HCT116 (cell line): ENCODE measurements around the gene HELZ2. TPM values are rescaled to one million over a fixed set of nuclear protein-coding genes. Genes with fewer than 3 reads are reported as not detected.

Experiments
- ATAC-seq: fragments of 200-7000 bp; cut with Tn5 transposase; 2 replicates; pipeline ENCODE4 v1.9.1; 2020; ENCODE audit warnings: mild to moderate bottlenecking, moderate library complexity
- BruUV-seq: library from RNA; stranded (reverse); fragments of 400-500 nt; replicated peaks from 2 replicates; lab custom pipeline; 2021; lab: Mats Ljungman, UMichigan
- CTCF ChIA-PET: fragments of 300-600 bp; sonication (Branson Sonifier 250); formaldehyde crosslinking; loops from one replicate; lab custom pipeline; 2021; ENCODE audit warnings: antibody characterized with exemption; lab: Charles Lee
- POLR2A ChIA-PET: fragments of 300-600, 350-600 bp; sonication (Branson Sonifier 250); formaldehyde crosslinking; loops from one replicate; lab custom pipeline; 2021; ENCODE audit warnings: antibody characterized with exemption; lab: Charles Lee
- RAD21 ChIA-PET, 2 experiments: fragments of 300-600 bp; sonication (Branson Sonifier 250); formaldehyde crosslinking; loops; one replicate each; lab custom pipeline; 2023; ENCODE audit warnings: low total read pairs in 2 of 2; ENCODE audit not compliant: uncharacterized antibody in 2 of 2, unreplicated experiment in 2 of 2, low non-redundant PET in 1 of 2; lab: Charles Lee
- DNase-seq: peaks from one replicate; pipeline ENCODE4 v3.0.0-alpha.2; 2010; ENCODE audit warnings: low read depth, low spot score
- H2AFZ ChIP-seq: fragments of 200-600 bp; shearing (Covaris generic), sonication (generic); 2 replicates; pipeline ENCODE4 v1.6.1; 2017; ENCODE audit warnings: low read depth, mixed run types, mixed read lengths, antibody characterized with exemption, low read length; ENCODE audit not compliant: poor library complexity, severe bottlenecking
- H3K27ac ChIP-seq: 2 replicates; pipeline ENCODE4 v1.5.1; 2012; ENCODE audit warnings: low read depth, low read length
- H3K27me3 ChIP-seq: fragments of 200-600 bp; sonication (generic); 2 replicates; pipeline ENCODE4 v1.6.1; 2016; ENCODE audit warnings: mixed run types, low read length, mixed read lengths; ENCODE audit not compliant: insufficient read depth
- H3K36me3 ChIP-seq, 2 experiments: fragments of 200-500 bp in 1 of 2; fragments of 200-600 bp in 1 of 2; sonication (Bioruptor generic) in 1 of 2; sonication (generic) in 1 of 2; 2 replicates each; pipeline versions ENCODE4 v1.5.1 to v1.6.1; 2014 to 2016; ENCODE audit warnings: low read length in 2 of 2, inconsistent platforms in 1 of 2, mixed read lengths in 1 of 2, mixed run types in 1 of 2; ENCODE audit not compliant: insufficient read depth in 2 of 2, control insufficient read depth in 1 of 2
- H3K4me1 ChIP-seq, 2 experiments: fragments of 200-600 bp in 1 of 2; sonication (generic) in 1 of 2; 2 replicates each; pipeline versions ENCODE4 v1.5.1 to v1.6.1; 2012 to 2017; ENCODE audit warnings: low read length in 2 of 2, inconsistent platforms in 1 of 2, mild to moderate bottlenecking in 1 of 2, mixed read lengths in 1 of 2, mixed run types in 1 of 2, moderate library complexity in 1 of 2; ENCODE audit not compliant: insufficient read depth in 2 of 2, control insufficient read depth in 1 of 2
- H3K4me2 ChIP-seq: fragments of 200-600 bp; sonication (generic); 2 replicates; pipeline ENCODE4 v1.6.1; 2017; ENCODE audit warnings: mixed run types, low read length, mixed read lengths
- H3K4me3 ChIP-seq, 2 experiments: fragments of 200-600 bp in 1 of 2; sonication (generic) in 1 of 2; replicated peaks in 1 of 2; 2 replicates each; pipeline ENCODE4 v1.5.1; 2011 to 2016; ENCODE audit warnings: low read length in 2 of 2, control low read depth in 1 of 2, low read depth in 1 of 2, mild to moderate bottlenecking in 1 of 2, mixed read lengths in 1 of 2, mixed run types in 1 of 2
- H3K79me2 ChIP-seq: fragments of 200-600 bp; sonication (generic); 2 replicates; pipeline ENCODE4 v1.6.1; 2017; ENCODE audit warnings: mild to moderate bottlenecking, mixed run types, low read length, moderate library complexity, mixed read lengths; ENCODE audit not compliant: insufficient read depth
- H3K9ac ChIP-seq: fragments of 200-600 bp; sonication (generic); 2 replicates; pipeline ENCODE4 v1.6.1; 2016; ENCODE audit warnings: low read length, mixed read lengths
- H3K9me2 ChIP-seq: fragments of 200-600 bp; sonication (generic), shearing (Covaris generic); 2 replicates; pipeline ENCODE4 v1.6.1; 2017; ENCODE audit warnings: mixed run types, mild to moderate bottlenecking, moderate library complexity; ENCODE audit not compliant: insufficient read depth
- H3K9me3 ChIP-seq, 2 experiments: fragments of 200-500 bp in 1 of 2; fragments of 200-600 bp in 1 of 2; sonication (Bioruptor generic) in 1 of 2; sonication (generic) in 1 of 2; 2 replicates each; pipeline ENCODE4 v1.6.1; 2014 to 2017; ENCODE audit warnings: low read length in 2 of 2, mixed read lengths in 2 of 2, inconsistent platforms in 1 of 2, low read depth in 1 of 2, mild to moderate bottlenecking in 1 of 2, mixed run types in 1 of 2, moderate library complexity in 1 of 2; ENCODE audit not compliant: control insufficient read depth in 1 of 2, insufficient read depth in 1 of 2
- H4K20me1 ChIP-seq: fragments of 200-600 bp; sonication (generic), shearing (Covaris generic); 2 replicates; pipeline ENCODE4 v1.6.1; 2017; ENCODE audit warnings: mixed run types, mild to moderate bottlenecking, moderate library complexity; ENCODE audit not compliant: insufficient read depth
- CEBPB ChIP-seq: IDR thresholded peaks from 2 replicates; pipeline ENCODE4 v1.6.1; 2012; ENCODE audit warnings: low read depth
- CTCF ChIP-seq, 3 experiments: fragments of 200-600 bp in 1 of 3; sonication (generic) in 1 of 3; IDR thresholded peaks in 2 of 3; conservative IDR thresholded peaks in 1 of 3; 2 replicates each; pipeline ENCODE4 v1.5.1; 2012 to 2017; ENCODE audit warnings: low read depth in 2 of 3, low read length in 2 of 3, antibody characterized with exemption in 1 of 3, borderline replicate concordance in 1 of 3, control low read depth in 1 of 3, mild to moderate bottlenecking in 1 of 3, mixed read lengths in 1 of 3, mixed run types in 1 of 3, moderate library complexity in 1 of 3; ENCODE audit not compliant: insufficient read depth in 1 of 3
- EGR1 ChIP-seq: IDR thresholded peaks from 2 replicates; pipeline ENCODE4 v1.6.1; 2012; ENCODE audit warnings: low read depth
- ELF1 ChIP-seq: IDR thresholded peaks from 2 replicates; pipeline ENCODE4 v1.6.1; 2012; ENCODE audit warnings: low read depth, borderline replicate concordance
- EZH2 ChIP-seq: fragments of 200-600 bp; sonication (generic); IDR thresholded peaks from 2 replicates; pipeline ENCODE4 v1.6.1; 2017; ENCODE audit warnings: antibody characterized with exemption, mixed run types
- FOSL1 ChIP-seq: IDR thresholded peaks from 2 replicates; pipeline ENCODE4 v1.6.1; 2012; ENCODE audit warnings: low read depth
- JUND ChIP-seq: IDR thresholded peaks from 2 replicates; pipeline ENCODE4 v1.6.1; 2012
- MAX ChIP-seq: IDR thresholded peaks from 2 replicates; pipeline ENCODE4 v1.6.1; 2012
- POLR2A ChIP-seq: IDR thresholded peaks from 2 replicates; pipeline ENCODE4 v1.7.0; 2011; ENCODE audit warnings: borderline replicate concordance; ENCODE audit not compliant: insufficient read depth, insufficient read length; ENCODE audit errors: extremely low read depth
- POLR2AphosphoS5 ChIP-seq: IDR thresholded peaks from 2 replicates; pipeline ENCODE4 v1.6.1; 2011; ENCODE audit warnings: mild to moderate bottlenecking, low read depth, low read length, moderate library complexity
- RAD21 ChIP-seq: IDR thresholded peaks from 2 replicates; pipeline ENCODE4 v1.6.1; 2012; ENCODE audit warnings: low read depth, mild to moderate bottlenecking
- SIN3A ChIP-seq: IDR thresholded peaks from 2 replicates; pipeline ENCODE4 v1.6.1; 2012; ENCODE audit warnings: low read depth
- SP1 ChIP-seq: IDR thresholded peaks from 2 replicates; pipeline ENCODE4 v1.6.1; 2012; ENCODE audit warnings: low read depth
- SRF ChIP-seq: IDR thresholded peaks from 2 replicates; pipeline ENCODE4 v1.6.1; 2012; ENCODE audit warnings: low read depth
- TCF7L2 ChIP-seq: IDR thresholded peaks from 2 replicates; pipeline ENCODE4 v1.7.0; 2011; ENCODE audit warnings: borderline replicate concordance, inconsistent platforms; ENCODE audit not compliant: insufficient read depth, insufficient read length; ENCODE audit errors: extremely low read depth
- YY1 ChIP-seq: IDR thresholded peaks from 2 replicates; pipeline ENCODE4 v1.6.1; 2011; ENCODE audit warnings: low read length, low read depth, moderate library complexity, mild to moderate bottlenecking; ENCODE audit not compliant: insufficient replicate concordance; ENCODE audit errors: extremely low read depth
- ZFX ChIP-seq: fragments of 450-650 bp; IDR thresholded peaks from 2 replicates; pipeline ENCODE4 v1.6.1; 2017
- ZNF274 ChIP-seq: fragments of 200-500 bp; sonication (Bioruptor generic); IDR thresholded peaks from 2 replicates; pipeline ENCODE4 v1.6.1; 2014; ENCODE audit warnings: mild to moderate bottlenecking, low read depth, low read length, inconsistent platforms
- intact Hi-C: fragments of 100-400 bp; cut with micrococcal nuclease; formaldehyde crosslinking; loops from 2 replicates; pipeline ENCODE4 v1.10.0; 2022
- total RNA-seq: library from RNA; stranded (reverse); gene quantifications from one replicate; pipeline ENCODE4 v1.2.1, GENCODE V29; 2021; ENCODE audit not compliant: unreplicated experiment
- TF ChIP-seq, protein P1 (sequence below): IDR thresholded peaks from 2 replicates; pipeline ENCODE4 v1.6.1; 2011; ENCODE audit warnings: mild to moderate bottlenecking, low read length, moderate library complexity; ENCODE audit not compliant: insufficient replicate concordance; ENCODE audit errors: extremely low read depth
- TF ChIP-seq, protein P2 (sequence below): IDR thresholded peaks from 2 replicates; pipeline ENCODE4 v1.6.1; 2012; ENCODE audit warnings: low read depth

The HELZ2 gene
- total RNA-seq, 1 experiment from 2014 or later: 44.0 TPM

DNA sequence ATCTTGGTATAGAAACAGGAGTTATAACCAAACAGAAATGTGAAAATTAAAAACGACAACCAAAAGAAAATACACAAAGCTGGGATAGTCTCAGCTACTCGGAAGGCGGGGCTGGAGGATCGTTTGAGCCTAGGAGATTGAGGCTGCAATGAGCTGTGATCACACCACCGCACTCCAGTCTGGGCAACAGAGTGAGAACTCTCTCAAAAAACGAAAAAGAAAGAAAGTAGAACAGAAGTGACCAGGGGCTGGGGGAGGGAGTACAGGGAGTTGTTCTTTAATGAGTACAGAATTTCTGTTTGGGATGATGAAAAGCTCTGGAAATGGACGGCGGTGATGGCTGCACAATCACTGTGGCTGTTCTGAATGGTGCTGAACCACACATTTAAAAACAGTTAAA lies 47.0 kb upstream of the HELZ2 start:
- intact Hi-C loops: loop anchor here (10.0 kb wide), 1 partner anchor 46 kb away; the partner anchor contains the start of gene HELZ2
- no peak for TF ChIP-seq POLR2AphosphoS5
- no peak for TF ChIP-seq ZFX
- no peak for TF ChIP-seq FOSL1
- no peak for TF ChIP-seq JUND
- no peak for TF ChIP-seq YY1
- TF ChIP-seq SP1: no peak
- TF ChIP-seq EGR1: no peak
- no peak for TF ChIP-seq ELF1
- TF ChIP-seq, protein P1, sequence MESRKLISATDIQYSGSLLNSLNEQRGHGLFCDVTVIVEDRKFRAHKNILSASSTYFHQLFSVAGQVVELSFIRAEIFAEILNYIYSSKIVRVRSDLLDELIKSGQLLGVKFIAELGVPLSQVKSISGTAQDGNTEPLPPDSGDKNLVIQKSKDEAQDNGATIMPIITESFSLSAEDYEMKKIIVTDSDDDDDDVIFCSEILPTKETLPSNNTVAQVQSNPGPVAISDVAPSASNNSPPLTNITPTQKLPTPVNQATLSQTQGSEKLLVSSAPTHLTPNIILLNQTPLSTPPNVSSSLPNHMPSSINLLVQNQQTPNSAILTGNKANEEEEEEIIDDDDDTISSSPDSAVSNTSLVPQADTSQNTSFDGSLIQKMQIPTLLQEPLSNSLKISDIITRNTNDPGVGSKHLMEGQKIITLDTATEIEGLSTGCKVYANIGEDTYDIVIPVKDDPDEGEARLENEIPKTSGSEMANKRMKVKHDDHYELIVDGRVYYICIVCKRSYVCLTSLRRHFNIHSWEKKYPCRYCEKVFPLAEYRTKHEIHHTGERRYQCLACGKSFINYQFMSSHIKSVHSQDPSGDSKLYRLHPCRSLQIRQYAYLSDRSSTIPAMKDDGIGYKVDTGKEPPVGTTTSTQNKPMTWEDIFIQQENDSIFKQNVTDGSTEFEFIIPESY: no peak
- TF ChIP-seq SRF: no peak
- no peak for TF ChIP-seq RAD21
- TF ChIP-seq, protein P2, sequence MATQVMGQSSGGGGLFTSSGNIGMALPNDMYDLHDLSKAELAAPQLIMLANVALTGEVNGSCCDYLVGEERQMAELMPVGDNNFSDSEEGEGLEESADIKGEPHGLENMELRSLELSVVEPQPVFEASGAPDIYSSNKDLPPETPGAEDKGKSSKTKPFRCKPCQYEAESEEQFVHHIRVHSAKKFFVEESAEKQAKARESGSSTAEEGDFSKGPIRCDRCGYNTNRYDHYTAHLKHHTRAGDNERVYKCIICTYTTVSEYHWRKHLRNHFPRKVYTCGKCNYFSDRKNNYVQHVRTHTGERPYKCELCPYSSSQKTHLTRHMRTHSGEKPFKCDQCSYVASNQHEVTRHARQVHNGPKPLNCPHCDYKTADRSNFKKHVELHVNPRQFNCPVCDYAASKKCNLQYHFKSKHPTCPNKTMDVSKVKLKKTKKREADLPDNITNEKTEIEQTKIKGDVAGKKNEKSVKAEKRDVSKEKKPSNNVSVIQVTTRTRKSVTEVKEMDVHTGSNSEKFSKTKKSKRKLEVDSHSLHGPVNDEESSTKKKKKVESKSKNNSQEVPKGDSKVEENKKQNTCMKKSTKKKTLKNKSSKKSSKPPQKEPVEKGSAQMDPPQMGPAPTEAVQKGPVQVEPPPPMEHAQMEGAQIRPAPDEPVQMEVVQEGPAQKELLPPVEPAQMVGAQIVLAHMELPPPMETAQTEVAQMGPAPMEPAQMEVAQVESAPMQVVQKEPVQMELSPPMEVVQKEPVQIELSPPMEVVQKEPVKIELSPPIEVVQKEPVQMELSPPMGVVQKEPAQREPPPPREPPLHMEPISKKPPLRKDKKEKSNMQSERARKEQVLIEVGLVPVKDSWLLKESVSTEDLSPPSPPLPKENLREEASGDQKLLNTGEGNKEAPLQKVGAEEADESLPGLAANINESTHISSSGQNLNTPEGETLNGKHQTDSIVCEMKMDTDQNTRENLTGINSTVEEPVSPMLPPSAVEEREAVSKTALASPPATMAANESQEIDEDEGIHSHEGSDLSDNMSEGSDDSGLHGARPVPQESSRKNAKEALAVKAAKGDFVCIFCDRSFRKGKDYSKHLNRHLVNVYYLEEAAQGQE: no peak
- TF ChIP-seq SIN3A: no peak
- no peak for TF ChIP-seq MAX
- no peak for TF ChIP-seq CTCF (IDR thresholded peaks at IDR 0.05 in 2 of 3, conservative IDR thresholded peaks at IDR 0.05 in 1 of 3; ENCODE audit: borderline replicate concordance in 1 of 3, insufficient read depth in 1 of 3, low read depth in 2 of 3, low read length in 2 of 3)
- no peak for TF ChIP-seq ZNF274
- no peak for TF ChIP-seq EZH2
- no peak for TF ChIP-seq POLR2A
- no peak for TF ChIP-seq TCF7L2
- TF ChIP-seq CEBPB: no peak
- H3K79me2 ChIP-seq: peaks cover 46% of the 10 kb centered on the region
- DNase-seq (no peak), ATAC-seq (no peak)
- BruUV-seq: no TSS peak
- H3K27me3 ChIP-seq: no peaks in the 10 kb centered on the region
- no peaks in the 10 kb centered on the region for H4K20me1 ChIP-seq
- peaks cover 4 to 11% of the 10 kb centered on the region in 2 experiments; a peak in 3 of 4 replicates for H3K36me3 ChIP-seq
- H2AFZ ChIP-seq: no peak overlapping the region
- no peak overlapping the region for H3K27ac ChIP-seq
- H3K9me3 ChIP-seq: no peaks in the 10 kb centered on the region
- POLR2A ChIA-PET: interaction anchor here (0.6 kb wide), 1 partner anchor 32 kb away, joined by 8 read pairs; the partner anchor contains the start of gene STMN3
- no peaks in the 10 kb centered on the region for H3K9me2 ChIP-seq
- RAD21 ChIA-PET: no interaction called here
- no peak overlapping the region for H3K9ac ChIP-seq
- peaks cover 4 to 13% of the 10 kb centered on the region in 2 experiments for H3K4me1 ChIP-seq
- no peak overlapping the region for H3K4me2 ChIP-seq
- CTCF ChIA-PET: interaction anchor here (0.7 kb wide), 1 partner anchor 446 kb away, joined by 4 read pairs; no protein-coding TSS in a partner anchor
- H3K4me3 ChIP-seq: no peak overlapping the region
